Measurements from ENCODE around the gene CNTNAP2. TPM values are rescaled to one million over a fixed set of nuclear protein-coding genes. Genes with fewer than 3 reads are reported as not detected.

The CNTNAP2 gene
- total RNA-seq, 1 donor: 7.6 TPM

DNA sequence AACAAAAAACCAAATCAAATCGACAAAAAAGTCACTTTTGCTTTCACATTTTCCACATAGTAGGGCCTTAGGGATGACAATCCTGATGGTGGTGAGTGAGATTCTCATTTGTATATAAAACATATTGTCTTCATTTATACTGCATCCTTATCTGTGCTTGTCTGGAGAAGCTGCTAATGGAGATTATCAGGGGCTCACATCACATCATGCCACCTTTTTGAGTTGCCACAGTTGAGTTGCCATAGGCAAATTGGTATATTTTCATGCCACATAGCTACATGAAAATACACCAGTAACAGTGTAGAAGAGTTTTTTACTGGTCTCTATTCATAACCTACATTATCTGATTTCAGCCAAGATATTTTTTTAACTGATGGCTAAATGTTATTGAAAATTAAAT is 85.3 kb downstream of the CNTNAP2 start:
- TF ChIP-seq, protein P1, sequence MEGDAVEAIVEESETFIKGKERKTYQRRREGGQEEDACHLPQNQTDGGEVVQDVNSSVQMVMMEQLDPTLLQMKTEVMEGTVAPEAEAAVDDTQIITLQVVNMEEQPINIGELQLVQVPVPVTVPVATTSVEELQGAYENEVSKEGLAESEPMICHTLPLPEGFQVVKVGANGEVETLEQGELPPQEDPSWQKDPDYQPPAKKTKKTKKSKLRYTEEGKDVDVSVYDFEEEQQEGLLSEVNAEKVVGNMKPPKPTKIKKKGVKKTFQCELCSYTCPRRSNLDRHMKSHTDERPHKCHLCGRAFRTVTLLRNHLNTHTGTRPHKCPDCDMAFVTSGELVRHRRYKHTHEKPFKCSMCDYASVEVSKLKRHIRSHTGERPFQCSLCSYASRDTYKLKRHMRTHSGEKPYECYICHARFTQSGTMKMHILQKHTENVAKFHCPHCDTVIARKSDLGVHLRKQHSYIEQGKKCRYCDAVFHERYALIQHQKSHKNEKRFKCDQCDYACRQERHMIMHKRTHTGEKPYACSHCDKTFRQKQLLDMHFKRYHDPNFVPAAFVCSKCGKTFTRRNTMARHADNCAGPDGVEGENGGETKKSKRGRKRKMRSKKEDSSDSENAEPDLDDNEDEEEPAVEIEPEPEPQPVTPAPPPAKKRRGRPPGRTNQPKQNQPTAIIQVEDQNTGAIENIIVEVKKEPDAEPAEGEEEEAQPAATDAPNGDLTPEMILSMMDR (IDR thresholded peaks at IDR 0.05; ENCODE audit: extremely low read depth, low read depth, low read length): no peak
- no peak overlapping the region for H3K4me2 ChIP-seq (ENCODE audit: insufficient read depth, low read length)
- no peaks in the 10 kb centered on the region for H3K4me1 ChIP-seq (ENCODE audit: insufficient read depth, low read length)
- H3K9me3 ChIP-seq (ENCODE audit: low read depth, low read length): no peaks in the 10 kb centered on the region
- no peaks in the 10 kb centered on the region for H4K20me1 ChIP-seq (ENCODE audit: insufficient read depth, low read length)
- no peak overlapping the region for H3K4me3 ChIP-seq (ENCODE audit: insufficient read depth, low read length)
- H3K27ac ChIP-seq (ENCODE audit: low read depth, low read length): no peak overlapping the region
- H3K36me3 ChIP-seq (ENCODE audit: insufficient read depth, low read length): no peaks in the 10 kb centered on the region
- H3K27me3 ChIP-seq (ENCODE audit: insufficient read depth, low read length): no peaks in the 10 kb centered on the region
- DNase-seq (ENCODE audit: insufficient read length, low spot score, missing footprints): no peak
- H3K79me2 ChIP-seq (ENCODE audit: insufficient read depth, low read length): no peaks in the 10 kb centered on the region
- no peak overlapping the region for H2AFZ ChIP-seq (ENCODE audit: low read length)

DNA sequence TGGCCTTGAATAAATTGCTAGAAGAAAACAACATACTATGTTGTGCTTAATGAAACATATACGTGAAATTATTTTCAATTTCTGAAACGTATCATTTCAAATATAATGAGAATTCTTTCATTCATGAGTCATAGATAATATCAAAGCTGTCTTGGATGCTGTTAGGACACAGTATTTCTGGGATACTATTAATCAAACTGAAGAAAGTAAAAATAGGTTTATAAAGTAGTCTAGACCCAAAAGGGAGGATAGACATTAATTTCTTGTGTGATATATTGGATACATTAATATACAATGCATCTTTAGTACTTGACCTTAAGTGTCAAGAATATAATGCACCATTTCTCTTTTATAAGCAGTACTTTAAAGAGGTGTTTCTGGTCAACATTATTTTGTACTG is 89.7 kb downstream of the CNTNAP2 start:
- no peaks in the 10 kb centered on the region for H3K79me2 ChIP-seq (ENCODE audit: insufficient read depth, low read length)
- H4K20me1 ChIP-seq (ENCODE audit: insufficient read depth, low read length): no peaks in the 10 kb centered on the region
- TF ChIP-seq, protein P1 (IDR thresholded peaks at IDR 0.05; ENCODE audit: extremely low read depth, low read depth, low read length): no peak
- H3K4me1 ChIP-seq (ENCODE audit: insufficient read depth, low read length): no peaks in the 10 kb centered on the region
- no peak overlapping the region for H2AFZ ChIP-seq (ENCODE audit: low read length)
- H3K27ac ChIP-seq (ENCODE audit: low read depth, low read length): no peak overlapping the region
- no peaks in the 10 kb centered on the region for H3K9me3 ChIP-seq (ENCODE audit: low read depth, low read length)
- DNase-seq (ENCODE audit: insufficient read length, low spot score, missing footprints): no peak
- no peaks in the 10 kb centered on the region for H3K27me3 ChIP-seq (ENCODE audit: insufficient read depth, low read length)
- H3K4me3 ChIP-seq (ENCODE audit: insufficient read depth, low read length): no peak overlapping the region
- no peak overlapping the region for H3K4me2 ChIP-seq (ENCODE audit: insufficient read depth, low read length)
- H3K36me3 ChIP-seq (ENCODE audit: insufficient read depth, low read length): no peaks in the 10 kb centered on the region

DNA sequence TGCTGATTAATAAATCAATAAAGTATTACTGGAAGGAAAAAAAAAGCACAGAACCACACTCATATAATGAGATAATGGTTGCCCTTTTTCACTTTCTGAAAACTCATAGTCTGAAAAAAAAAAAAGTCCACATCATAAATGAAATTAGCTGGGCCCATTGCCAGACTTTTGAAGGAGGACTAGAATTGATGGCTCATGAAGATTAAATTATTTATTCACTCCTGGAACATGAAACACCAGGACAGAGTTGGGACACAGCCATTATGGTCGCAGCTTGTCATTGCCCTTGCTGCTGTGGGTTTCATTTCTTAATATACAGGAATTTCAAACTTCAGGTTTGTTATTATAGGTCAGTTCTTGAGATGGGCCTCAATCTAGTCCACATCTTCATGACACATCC is 91.9 kb downstream of the CNTNAP2 start:
- no peaks in the 10 kb centered on the region for H3K79me2 ChIP-seq (ENCODE audit: insufficient read depth, low read length)
- no peak overlapping the region for H2AFZ ChIP-seq (ENCODE audit: low read length)
- no peak overlapping the region for H3K4me3 ChIP-seq (ENCODE audit: insufficient read depth, low read length)
- no peaks in the 10 kb centered on the region for H3K27me3 ChIP-seq (ENCODE audit: insufficient read depth, low read length)
- TF ChIP-seq, protein P1 (IDR thresholded peaks at IDR 0.05; ENCODE audit: extremely low read depth, low read depth, low read length): no peak
- no peaks in the 10 kb centered on the region for H3K9me3 ChIP-seq (ENCODE audit: low read depth, low read length)
- no peaks in the 10 kb centered on the region for H4K20me1 ChIP-seq (ENCODE audit: insufficient read depth, low read length)
- no peaks in the 10 kb centered on the region for H3K36me3 ChIP-seq (ENCODE audit: insufficient read depth, low read length)
- no peak for DNase-seq (ENCODE audit: insufficient read length, low spot score, missing footprints)
- no peak overlapping the region for H3K27ac ChIP-seq (ENCODE audit: low read depth, low read length)
- H3K4me2 ChIP-seq (ENCODE audit: insufficient read depth, low read length): no peak overlapping the region
- H3K4me1 ChIP-seq (ENCODE audit: insufficient read depth, low read length): no peaks in the 10 kb centered on the region

DNA sequence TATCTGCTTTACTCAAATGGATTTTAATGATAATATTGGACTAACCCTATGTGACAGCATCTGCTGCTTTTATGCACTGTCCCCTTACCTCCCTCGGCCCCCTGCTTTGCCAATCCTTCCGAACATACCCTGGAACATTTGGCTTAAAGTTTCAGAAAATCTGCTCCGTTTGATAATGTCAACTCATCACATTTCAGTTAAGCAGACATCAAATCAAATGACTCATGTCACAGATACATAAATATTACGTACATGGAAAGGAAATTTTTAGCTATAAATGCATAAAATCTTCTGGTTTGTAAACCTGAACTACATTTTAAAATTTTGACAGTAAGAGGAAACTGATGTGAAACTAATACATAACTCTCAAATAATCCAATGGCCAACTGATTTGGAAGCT is 98.2 kb downstream of the CNTNAP2 start:
- Histone ChIP-seq H3K79me2 (ENCODE audit: insufficient read depth, low read length) (no peaks in the 10 kb centered on the region), H3K9me3 (ENCODE audit: low read depth, low read length) (peaks cover 3% of the 10 kb centered on the region), H3K4me2 (ENCODE audit: insufficient read depth, low read length) (no peak overlapping the region), H3K27ac (ENCODE audit: low read depth, low read length) (no peak overlapping the region), H4K20me1 (ENCODE audit: insufficient read depth, low read length) (no peaks in the 10 kb centered on the region), H3K4me3 (ENCODE audit: insufficient read depth, low read length) (no peak overlapping the region), H3K27me3 (ENCODE audit: insufficient read depth, low read length) (no peaks in the 10 kb centered on the region), H3K4me1 (ENCODE audit: insufficient read depth, low read length) (no peaks in the 10 kb centered on the region), H2AFZ (ENCODE audit: low read length) (no peak overlapping the region), H3K36me3 (ENCODE audit: insufficient read depth, low read length) (no peaks in the 10 kb centered on the region)
- DNase-seq (ENCODE audit: insufficient read length, low spot score, missing footprints): no peak
- TF ChIP-seq, protein P1 (IDR thresholded peaks at IDR 0.05; ENCODE audit: extremely low read depth, low read depth, low read length): no peak
